CD14-positive monocyte (primary cell): ENCODE results near the gene OSBPL8. TPM values are rescaled to one million over a fixed set of nuclear protein-coding genes. Genes with fewer than 3 reads are reported as not detected.

ENCODE experiments used
- DNase-seq, 3 donors: peaks; one replicate each; pipeline ENCODE4 v3.0.0-alpha.2; 2011 to 2022
- H2AFZ ChIP-seq: 2 replicates; pipeline ENCODE4 v1.6.0; 2012; ENCODE audit warnings: mild to moderate bottlenecking, low read depth, low read length, inconsistent platforms; ENCODE audit not compliant: insufficient read depth, poor library complexity, severe bottlenecking
- H3K27ac ChIP-seq, 2 donors: 1 replicate in 1 of 2; 2 replicates in 1 of 2; pipeline ENCODE4 v1.5.1; 2012 to 2013; ENCODE audit warnings: low read length in 2 of 2, control low read depth in 1 of 2, inconsistent platforms in 1 of 2, low read depth in 1 of 2, mild to moderate bottlenecking in 1 of 2
- H3K27me3 ChIP-seq, 2 donors: one replicate each; pipeline versions ENCODE4 v1.6.0 to v1.6.1; 2011 to 2013; ENCODE audit warnings: low read length in 2 of 2; ENCODE audit not compliant: control insufficient read depth in 2 of 2, insufficient read depth in 2 of 2
- H3K36me3 ChIP-seq, 2 donors: replicated peaks in 1 of 2; 1 replicate in 1 of 2; 2 replicates in 1 of 2; pipeline versions ENCODE4 v1.5.1 to v1.6.1; 2012 to 2013; ENCODE audit warnings: low read length in 2 of 2, control low read depth in 1 of 2, inconsistent platforms in 1 of 2, mild to moderate bottlenecking in 1 of 2; ENCODE audit not compliant: insufficient read depth in 2 of 2, control insufficient read depth in 1 of 2
- H3K4me1 ChIP-seq, 2 donors: 1 replicate in 1 of 2; 2 replicates in 1 of 2; pipeline versions ENCODE4 v1.5.1 to v1.6.1; 2012 to 2013; ENCODE audit warnings: low read length in 2 of 2, control low read depth in 1 of 2, inconsistent platforms in 1 of 2, mild to moderate bottlenecking in 1 of 2, moderate library complexity in 1 of 2; ENCODE audit not compliant: insufficient read depth in 2 of 2, control insufficient read depth in 1 of 2
- H3K4me2 ChIP-seq: replicated peaks from 2 replicates; pipeline ENCODE3; 2012; ENCODE audit warnings: low read length, moderate library complexity, mild to moderate bottlenecking; ENCODE audit not compliant: poor library complexity, severe bottlenecking; ENCODE audit errors: extremely low read depth
- H3K4me3 ChIP-seq, 3 experiments: fragments of 200-600 bp in 1 of 3; sonication (generic) in 1 of 3; replicated peaks in 1 of 3; 1 replicate in 2 of 3; 2 replicates in 1 of 3; pipeline ENCODE4 v1.5.1; 2011 to 2013; ENCODE audit warnings: low read length in 3 of 3, mild to moderate bottlenecking in 3 of 3, control low read depth in 2 of 3, low read depth in 2 of 3, inconsistent platforms in 1 of 3, moderate library complexity in 1 of 3
- H3K79me2 ChIP-seq: 2 replicates; pipeline ENCODE4 v1.6.0; 2012; ENCODE audit warnings: mild to moderate bottlenecking, control low read depth, inconsistent platforms, low read length, moderate library complexity; ENCODE audit not compliant: insufficient read depth
- H3K9ac ChIP-seq: 2 replicates; pipeline ENCODE4 v1.6.0; 2017; ENCODE audit warnings: low read length, mild to moderate bottlenecking; ENCODE audit not compliant: insufficient read depth, poor library complexity, severe bottlenecking
- H3K9me3 ChIP-seq, 2 donors: replicated peaks in 1 of 2; 1 replicate in 1 of 2; 2 replicates in 1 of 2; pipeline versions ENCODE4 v1.5.1 to v1.6.1; 2012 to 2013; ENCODE audit warnings: low read length in 2 of 2, control low read depth in 1 of 2; ENCODE audit not compliant: control insufficient read depth in 1 of 2, insufficient read depth in 1 of 2
- H4K20me1 ChIP-seq: 2 replicates; pipeline ENCODE4 v1.6.0; 2012; ENCODE audit warnings: mild to moderate bottlenecking, low read length, control low read depth, moderate library complexity; ENCODE audit not compliant: insufficient read depth
- H3K27ac Mint-ChIP-seq, 7 donors: one replicate each; pipeline ENCODE4 v1.8.0; 2020; ENCODE audit warnings: mild to moderate bottlenecking in 7 of 7, mixed read lengths in 7 of 7, moderate library complexity in 6 of 7, inconsistent platforms in 2 of 7
- H3K27me3 Mint-ChIP-seq, 3 donors: one replicate each; pipeline ENCODE4 v1.8.0; 2021 to 2022; ENCODE audit warnings: low read depth in 3 of 3, mild to moderate bottlenecking in 3 of 3, mixed read lengths in 3 of 3, moderate library complexity in 3 of 3, inconsistent platforms in 1 of 3
- H3K36me3 Mint-ChIP-seq, 2 donors: one replicate each; pipeline ENCODE4 v1.8.0; 2020; ENCODE audit warnings: mixed read lengths in 2 of 2, inconsistent platforms in 1 of 2, mild to moderate bottlenecking in 1 of 2
- H3K4me1 Mint-ChIP-seq: one replicate; pipeline ENCODE4 v1.8.0; 2020; ENCODE audit warnings: mild to moderate bottlenecking, mixed read lengths
- H3K4me3 Mint-ChIP-seq, 2 donors: one replicate each; pipeline ENCODE4 v1.8.0; 2020; ENCODE audit warnings: mild to moderate bottlenecking in 2 of 2, mixed read lengths in 2 of 2, moderate library complexity in 1 of 2
- H3K9me3 Mint-ChIP-seq, 7 donors: one replicate each; pipeline ENCODE4 v1.8.0; 2020 to 2022; ENCODE audit warnings: mixed read lengths in 7 of 7, mild to moderate bottlenecking in 6 of 7, moderate library complexity in 6 of 7, inconsistent platforms in 2 of 7
- WGBS: methylation state at CpG from one replicate; pipeline ENCODE4 v1.1.5; 2013; ENCODE audit warnings: missing lambda C conversion rate; ENCODE audit not compliant: insufficient coverage; 5-methylcytosine and 5-hydroxymethylcytosine counted together
- intact Hi-C, 2 donors: fragments of 100-400 bp; cut with micrococcal nuclease; formaldehyde crosslinking; loops; one replicate each; pipeline versions ENCODE4 v1.15.0 to v1.15.1; 2023
- polyA plus RNA-seq, 3 donors: library from polyadenylated mRNA; depleted of rRNA in 1 of 3; unstranded in 2 of 3; stranded (reverse) in 1 of 3; fragments of 300-500 nt in 2 of 3; fragments of >200 nt in 1 of 3; fragmentation: Illumina TruSeq in 2 of 3; gene quantifications; 1 replicate in 2 of 3; 2 replicates in 1 of 3; pipeline ENCODE4 v1.2.3, GENCODE V29; 2012 to 2021
- TF ChIP-seq, protein P1 (sequence below): fragments of 200-600 bp; IDR thresholded peaks from one replicate; pipeline ENCODE4 v1.8.0; 2022; ENCODE audit warnings: antibody characterized with exemption, mild to moderate bottlenecking

OSBPL8 gene
- polyA plus RNA-seq, 3 donors: 25.3 to 167 (median 147) TPM

DNA sequence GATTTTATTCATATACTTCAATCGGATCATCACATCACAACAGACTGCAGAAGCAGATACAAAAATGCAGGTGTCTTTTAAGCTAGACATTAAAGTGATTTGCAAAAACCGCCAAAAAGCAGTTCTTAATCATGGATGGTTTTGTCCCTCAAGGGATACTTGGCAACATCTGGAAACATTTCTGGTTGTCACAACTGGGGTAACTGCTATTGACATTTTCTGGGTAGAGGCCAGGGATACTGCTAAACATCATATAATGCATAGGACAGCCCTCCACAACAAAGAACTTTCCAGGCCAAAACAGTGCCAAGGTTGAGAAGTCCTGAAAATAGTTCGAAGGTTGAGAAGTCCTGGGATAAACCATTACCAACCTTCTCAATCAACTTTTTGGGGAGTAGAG, 109.6 kb downstream of the OSBPL8 start:
- TF ChIP-seq, protein P1, sequence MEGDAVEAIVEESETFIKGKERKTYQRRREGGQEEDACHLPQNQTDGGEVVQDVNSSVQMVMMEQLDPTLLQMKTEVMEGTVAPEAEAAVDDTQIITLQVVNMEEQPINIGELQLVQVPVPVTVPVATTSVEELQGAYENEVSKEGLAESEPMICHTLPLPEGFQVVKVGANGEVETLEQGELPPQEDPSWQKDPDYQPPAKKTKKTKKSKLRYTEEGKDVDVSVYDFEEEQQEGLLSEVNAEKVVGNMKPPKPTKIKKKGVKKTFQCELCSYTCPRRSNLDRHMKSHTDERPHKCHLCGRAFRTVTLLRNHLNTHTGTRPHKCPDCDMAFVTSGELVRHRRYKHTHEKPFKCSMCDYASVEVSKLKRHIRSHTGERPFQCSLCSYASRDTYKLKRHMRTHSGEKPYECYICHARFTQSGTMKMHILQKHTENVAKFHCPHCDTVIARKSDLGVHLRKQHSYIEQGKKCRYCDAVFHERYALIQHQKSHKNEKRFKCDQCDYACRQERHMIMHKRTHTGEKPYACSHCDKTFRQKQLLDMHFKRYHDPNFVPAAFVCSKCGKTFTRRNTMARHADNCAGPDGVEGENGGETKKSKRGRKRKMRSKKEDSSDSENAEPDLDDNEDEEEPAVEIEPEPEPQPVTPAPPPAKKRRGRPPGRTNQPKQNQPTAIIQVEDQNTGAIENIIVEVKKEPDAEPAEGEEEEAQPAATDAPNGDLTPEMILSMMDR: no peak
- peaks cover 7 to 26% of the 10 kb centered on the region in 2 donors for H3K4me1 ChIP-seq
- H3K79me2 ChIP-seq: peaks cover 45% of the 10 kb centered on the region
- Mint-ChIP-seq H3K4me1 (peaks cover 21% of the 10 kb centered on the region), H3K27me3 (no peaks in the 10 kb centered on the region), H3K9me3 (no peaks in the 10 kb centered on the region), H3K4me3 (no peak overlapping the region), H3K36me3 (peaks cover 16 to 33% of the 10 kb centered on the region in 2 donors), H3K27ac (peak overlapping the region in 6 of 7 donors; percentile 14 to 85 (median 51))
- no peak overlapping the region for H3K9ac ChIP-seq
- intact Hi-C loops: loop anchor here in 1 of 2 donors (10.0 kb wide), 1 partner anchor 105 kb away; the partner anchor contains the start of gene BBS10
- H3K4me3 ChIP-seq: no peak overlapping the region
- H3K27ac ChIP-seq: peak overlapping the region in 1 of 2 donors; percentile 84
- no peak overlapping the region for H3K4me2 ChIP-seq
- WGBS: 88% methylated on average over 1 of the region's 3 CpGs
- H2AFZ ChIP-seq: no peak overlapping the region
- no peak for DNase-seq
- no peaks in the 10 kb centered on the region for H3K27me3 ChIP-seq
- peaks cover 4 to 6% of the 10 kb centered on the region in 2 donors for H3K36me3 ChIP-seq
- peaks cover 100% of the 10 kb centered on the region for H4K20me1 ChIP-seq
- H3K9me3 ChIP-seq: no peaks in the 10 kb centered on the region

- Histone ChIP-seq H3K4me1 (peaks cover 7 to 26% of the 10 kb centered on the region in 2 donors), H3K36me3 (peaks cover 4 to 6% of the 10 kb centered on the region in 2 donors), H3K4me3 (no peak overlapping the region), H3K27me3 (no peaks in the 10 kb centered on the region), H4K20me1 (peaks cover 100% of the 10 kb centered on the region), H2AFZ (no peak overlapping the region), H3K27ac (peak overlapping the region in 1 of 2 donors; percentile 84), H3K9me3 (no peaks in the 10 kb centered on the region), H3K79me2 (peaks cover 48% of the 10 kb centered on the region), H3K9ac (no peak overlapping the region), H3K4me2 (no peak overlapping the region)
- WGBS: no CpG with 5 or more reads among the region's 2 CpGs
- H3K27ac Mint-ChIP-seq: peak overlapping the region; percentile 66 to 94 (median 81)
- TF ChIP-seq, protein P1: no peak
- no peaks in the 10 kb centered on the region for H3K9me3 Mint-ChIP-seq
- no peak overlapping the region for H3K4me3 Mint-ChIP-seq
- intact Hi-C loops: no loop called here
- H3K27me3 Mint-ChIP-seq: no peaks in the 10 kb centered on the region
- peak; percentile 19 to 53 (median 48) for DNase-seq
- peaks cover 21% of the 10 kb centered on the region for H3K4me1 Mint-ChIP-seq
- peaks cover 16 to 34% of the 10 kb centered on the region in 2 donors for H3K36me3 Mint-ChIP-seq
Measured at GRCh38 chr12:76449583-76449982, 110.0 kb downstream of the OSBPL8 start.
